Left ventricle myocardium inferior (tissue), 1 donor: ENCODE measurements around the gene AGPAT3. TPM values are rescaled to one million over a fixed set of nuclear protein-coding genes. Genes with fewer than 3 reads are reported as not detected.

ENCODE experiments used
- DNase-seq: peaks from one replicate; pipeline ENCODE4 v3.0.0-alpha.2; 2020
- H3K27ac ChIP-seq: fragments of 200-600 bp; replicated peaks from 2 replicates; pipeline ENCODE4 v1.8.0; 2021
- H3K27me3 ChIP-seq: fragments of 200-600 bp; 2 replicates; pipeline ENCODE4 v1.8.0; 2021; ENCODE audit warnings: low read depth
- H3K36me3 ChIP-seq: fragments of 200-600 bp; 2 replicates; pipeline ENCODE4 v1.8.0; 2021
- H3K4me1 ChIP-seq: fragments of 200-600 bp; 2 replicates; pipeline ENCODE4 v1.8.0; 2021
- H3K4me3 ChIP-seq: fragments of 200-600 bp; 2 replicates; pipeline ENCODE4 v1.8.0; 2021; ENCODE audit warnings: mild to moderate bottlenecking, moderate library complexity
- H3K9me3 ChIP-seq: fragments of 200-600 bp; replicated peaks from 2 replicates; pipeline ENCODE4 v1.8.0; 2021
- intact Hi-C: fragments of 100-400 bp; cut with micrococcal nuclease; formaldehyde crosslinking; loops from one replicate; pipeline ENCODE4 v1.11.0; 2022
- total RNA-seq: library from RNA; stranded (reverse); fragmentation: NEBNext Ultra II Directional; extraction: Animal tissue kit (Norgen Biotek cat#: 25700); gene quantifications from one replicate; pipeline ENCODE4 v1.2.1, GENCODE V29; 2021
- TF ChIP-seq, protein P1 (sequence below): fragments of 200-600 bp; IDR thresholded peaks from 2 replicates; pipeline ENCODE4 v1.8.0; 2021; ENCODE audit warnings: antibody characterized with exemption, mild to moderate bottlenecking, borderline replicate concordance
- donor health status: DM: no; HTN: yes; CAD: no; lungs with severe emphysema.

Gene AGPAT3
- total RNA-seq, 1 donor from 2014 or later: 79.6 TPM

GRCh38 chr21:43847301-43847700, 17.7 kb upstream of the AGPAT3 start:
- Histone ChIP-seq H3K4me1 (no peaks in the 10 kb centered on the region), H3K4me3 (no peak overlapping the region), H3K27ac (no peak overlapping the region), H3K9me3 (no peaks in the 10 kb centered on the region), H3K27me3 (no peaks in the 10 kb centered on the region), H3K36me3 (no peaks in the 10 kb centered on the region)
- DNase-seq: no peak
- TF ChIP-seq, protein P1, sequence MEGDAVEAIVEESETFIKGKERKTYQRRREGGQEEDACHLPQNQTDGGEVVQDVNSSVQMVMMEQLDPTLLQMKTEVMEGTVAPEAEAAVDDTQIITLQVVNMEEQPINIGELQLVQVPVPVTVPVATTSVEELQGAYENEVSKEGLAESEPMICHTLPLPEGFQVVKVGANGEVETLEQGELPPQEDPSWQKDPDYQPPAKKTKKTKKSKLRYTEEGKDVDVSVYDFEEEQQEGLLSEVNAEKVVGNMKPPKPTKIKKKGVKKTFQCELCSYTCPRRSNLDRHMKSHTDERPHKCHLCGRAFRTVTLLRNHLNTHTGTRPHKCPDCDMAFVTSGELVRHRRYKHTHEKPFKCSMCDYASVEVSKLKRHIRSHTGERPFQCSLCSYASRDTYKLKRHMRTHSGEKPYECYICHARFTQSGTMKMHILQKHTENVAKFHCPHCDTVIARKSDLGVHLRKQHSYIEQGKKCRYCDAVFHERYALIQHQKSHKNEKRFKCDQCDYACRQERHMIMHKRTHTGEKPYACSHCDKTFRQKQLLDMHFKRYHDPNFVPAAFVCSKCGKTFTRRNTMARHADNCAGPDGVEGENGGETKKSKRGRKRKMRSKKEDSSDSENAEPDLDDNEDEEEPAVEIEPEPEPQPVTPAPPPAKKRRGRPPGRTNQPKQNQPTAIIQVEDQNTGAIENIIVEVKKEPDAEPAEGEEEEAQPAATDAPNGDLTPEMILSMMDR: no peak
- intact Hi-C loops: no loop called here

DNA sequence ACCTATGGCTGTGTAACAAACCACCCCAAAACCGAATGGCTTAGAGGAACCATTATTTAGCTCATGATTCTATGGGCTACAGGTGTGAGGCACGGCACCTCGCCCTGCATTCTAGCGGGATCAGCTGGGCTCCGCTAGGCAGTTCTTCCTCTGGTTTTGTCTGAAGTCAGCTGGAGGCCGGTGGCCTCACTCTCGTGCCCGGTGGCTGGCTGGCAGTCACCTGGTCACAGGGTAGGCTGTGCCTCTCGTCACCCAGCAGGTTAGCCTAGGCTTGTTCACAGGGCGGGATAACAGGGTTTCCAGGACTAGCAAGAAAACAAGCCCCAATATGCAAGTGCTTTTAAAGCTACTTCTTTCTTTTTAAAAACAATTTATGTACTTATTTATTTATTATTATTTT, 16.3 kb upstream of the AGPAT3 start:
- Histone ChIP-seq H3K9me3 (no peaks in the 10 kb centered on the region), H3K36me3 (no peaks in the 10 kb centered on the region), H3K4me3 (no peak overlapping the region), H3K27me3 (no peaks in the 10 kb centered on the region), H3K4me1 (no peaks in the 10 kb centered on the region), H3K27ac (no peak overlapping the region)
- intact Hi-C loops: no loop called here
- TF ChIP-seq, protein P1: no peak
- no peak for DNase-seq

- H3K4me3 ChIP-seq: no peak overlapping the region
- H3K27me3 ChIP-seq: no peaks in the 10 kb centered on the region
- TF ChIP-seq, protein P1: no peak
- no peak overlapping the region for H3K27ac ChIP-seq
- no peaks in the 10 kb centered on the region for H3K36me3 ChIP-seq
- DNase-seq: no peak
- no peaks in the 10 kb centered on the region for H3K9me3 ChIP-seq
- intact Hi-C loops: no loop called here
- H3K4me1 ChIP-seq: no peaks in the 10 kb centered on the region
Observed at GRCh38 chr21:43849532-43850299, 15.3 kb upstream of the AGPAT3 start.

GRCh38 chr21:43850728-43851295, 14.2 kb upstream of the AGPAT3 start:
- DNase-seq: no peak
- Histone ChIP-seq H3K27ac (no peak overlapping the region), H3K9me3 (no peaks in the 10 kb centered on the region), H3K27me3 (no peaks in the 10 kb centered on the region), H3K36me3 (no peaks in the 10 kb centered on the region), H3K4me3 (no peak overlapping the region), H3K4me1 (no peaks in the 10 kb centered on the region)
- intact Hi-C loops: no loop called here
- TF ChIP-seq, protein P1: no peak

- TF ChIP-seq, protein P1: no peak
- H3K27me3 ChIP-seq: no peaks in the 10 kb centered on the region
- intact Hi-C loops: no loop called here
Observed at GRCh38 chr21:43851593-43851992, 13.4 kb upstream of the AGPAT3 start.

More at GRCh38 chr21:43851593-43851992, 13.4 kb upstream of the AGPAT3 start:
- Histone ChIP-seq H3K4me3 (no peak overlapping the region), H3K9me3 (no peaks in the 10 kb centered on the region), H3K36me3 (no peaks in the 10 kb centered on the region), H3K4me1 (no peaks in the 10 kb centered on the region), H3K27ac (no peak overlapping the region)
- no peak for DNase-seq
